ENCODE results near the gene TMCC2. TPM values are rescaled to one million over a fixed set of nuclear protein-coding genes. Genes with fewer than 3 reads are reported as not detected.

Gene TMCC2
- total RNA-seq, 1 donor from 2014 or later, result 5.6 TPM

DNA sequence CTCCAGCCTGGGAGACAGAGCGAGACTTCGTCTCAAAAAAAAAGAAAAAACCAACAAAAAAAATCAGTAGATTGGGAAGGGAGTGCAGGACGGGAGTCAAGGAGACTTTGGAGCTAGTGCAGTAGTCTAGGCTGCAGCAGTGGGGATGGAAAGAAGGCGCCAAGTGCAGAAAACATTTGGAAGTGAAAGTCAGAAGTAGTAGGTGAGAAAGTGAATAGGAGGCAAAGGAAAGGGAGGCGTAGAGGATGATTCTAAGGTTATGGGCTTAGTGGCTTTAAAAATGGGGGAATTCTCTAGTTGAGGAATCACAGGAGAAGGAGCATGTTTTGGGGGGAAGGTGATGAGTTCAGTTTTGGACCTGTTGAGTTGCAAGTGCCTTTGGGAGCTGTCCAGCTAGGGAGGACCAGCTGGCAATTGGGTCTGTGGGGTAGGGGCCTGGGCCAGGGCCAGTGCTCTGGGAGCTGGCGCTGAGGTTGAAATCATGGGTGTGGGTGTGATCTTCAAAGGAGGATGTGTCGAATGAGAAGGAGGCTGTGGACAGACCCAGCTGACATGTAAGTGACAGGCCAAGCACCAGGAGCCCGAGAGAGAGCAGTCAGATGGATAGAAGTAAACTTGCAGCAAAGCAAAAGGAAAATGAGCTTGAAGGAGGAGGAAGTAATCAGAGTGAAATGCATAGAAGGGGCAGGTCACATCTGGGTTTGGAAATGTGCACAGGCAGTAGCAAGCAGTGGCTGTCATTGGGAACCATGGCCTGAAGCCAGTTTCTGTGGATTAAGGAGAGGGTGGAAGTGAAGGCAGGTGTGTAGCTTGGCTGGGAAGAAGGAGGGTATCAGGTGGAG is 15.8 kb downstream of the TMCC2 start:
- TF ChIP-seq, protein P1, sequence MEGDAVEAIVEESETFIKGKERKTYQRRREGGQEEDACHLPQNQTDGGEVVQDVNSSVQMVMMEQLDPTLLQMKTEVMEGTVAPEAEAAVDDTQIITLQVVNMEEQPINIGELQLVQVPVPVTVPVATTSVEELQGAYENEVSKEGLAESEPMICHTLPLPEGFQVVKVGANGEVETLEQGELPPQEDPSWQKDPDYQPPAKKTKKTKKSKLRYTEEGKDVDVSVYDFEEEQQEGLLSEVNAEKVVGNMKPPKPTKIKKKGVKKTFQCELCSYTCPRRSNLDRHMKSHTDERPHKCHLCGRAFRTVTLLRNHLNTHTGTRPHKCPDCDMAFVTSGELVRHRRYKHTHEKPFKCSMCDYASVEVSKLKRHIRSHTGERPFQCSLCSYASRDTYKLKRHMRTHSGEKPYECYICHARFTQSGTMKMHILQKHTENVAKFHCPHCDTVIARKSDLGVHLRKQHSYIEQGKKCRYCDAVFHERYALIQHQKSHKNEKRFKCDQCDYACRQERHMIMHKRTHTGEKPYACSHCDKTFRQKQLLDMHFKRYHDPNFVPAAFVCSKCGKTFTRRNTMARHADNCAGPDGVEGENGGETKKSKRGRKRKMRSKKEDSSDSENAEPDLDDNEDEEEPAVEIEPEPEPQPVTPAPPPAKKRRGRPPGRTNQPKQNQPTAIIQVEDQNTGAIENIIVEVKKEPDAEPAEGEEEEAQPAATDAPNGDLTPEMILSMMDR (IDR thresholded peaks at IDR 0.05; ENCODE audit: unreplicated experiment), result no peak
- Mint-ChIP-seq H3K4me1 (ENCODE audit: unreplicated experiment) (peaks cover 21% of the 10 kb centered on the region), H3K36me3 (ENCODE audit: low read depth, unreplicated experiment) (peaks cover 7% of the 10 kb centered on the region), H3K27me3 (ENCODE audit: unreplicated experiment) (peaks cover 5% of the 10 kb centered on the region), H3K4me3 (ENCODE audit: unreplicated experiment) (no peak overlapping the region), H3K9me3 (ENCODE audit: unreplicated experiment) (no peaks in the 10 kb centered on the region), H3K27ac (ENCODE audit: unreplicated experiment) (no peak overlapping the region)
- DNase-seq (ENCODE audit: low spot score), result no peak

DNA sequence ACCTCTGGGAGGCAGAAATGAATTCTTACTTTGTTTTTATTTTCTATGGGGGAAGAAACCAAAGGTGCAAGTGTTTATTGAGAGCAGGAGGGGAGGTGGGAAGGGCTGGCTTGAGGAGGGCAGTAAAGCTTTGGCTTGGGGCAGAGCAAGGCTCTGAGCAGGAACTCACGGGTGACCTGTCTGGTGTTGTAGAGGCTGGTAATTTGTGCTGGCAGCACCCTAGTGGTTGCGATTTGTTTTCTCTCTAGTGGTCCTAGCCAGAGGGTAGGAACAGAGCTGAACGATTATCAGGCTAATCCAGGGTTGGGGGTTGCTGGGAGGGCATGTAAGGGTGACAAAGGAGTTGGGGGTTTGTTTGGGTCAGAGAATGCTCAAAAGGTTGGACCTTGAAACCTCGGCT is 16.6 kb downstream of the TMCC2 start:
- TF ChIP-seq, protein P1 (IDR thresholded peaks at IDR 0.05; ENCODE audit: unreplicated experiment), result no peak
- H3K36me3 Mint-ChIP-seq (ENCODE audit: low read depth, unreplicated experiment), result peaks cover 7% of the 10 kb centered on the region
- H3K4me3 Mint-ChIP-seq (ENCODE audit: unreplicated experiment), result no peak overlapping the region
- peaks cover 10% of the 10 kb centered on the region for H3K27me3 Mint-ChIP-seq (ENCODE audit: unreplicated experiment)
- no peak for DNase-seq (ENCODE audit: low spot score)
- peaks cover 19% of the 10 kb centered on the region for H3K4me1 Mint-ChIP-seq (ENCODE audit: unreplicated experiment)
- H3K27ac Mint-ChIP-seq (ENCODE audit: unreplicated experiment), result no peak overlapping the region
- H3K9me3 Mint-ChIP-seq (ENCODE audit: unreplicated experiment), result no peaks in the 10 kb centered on the region

DNA sequence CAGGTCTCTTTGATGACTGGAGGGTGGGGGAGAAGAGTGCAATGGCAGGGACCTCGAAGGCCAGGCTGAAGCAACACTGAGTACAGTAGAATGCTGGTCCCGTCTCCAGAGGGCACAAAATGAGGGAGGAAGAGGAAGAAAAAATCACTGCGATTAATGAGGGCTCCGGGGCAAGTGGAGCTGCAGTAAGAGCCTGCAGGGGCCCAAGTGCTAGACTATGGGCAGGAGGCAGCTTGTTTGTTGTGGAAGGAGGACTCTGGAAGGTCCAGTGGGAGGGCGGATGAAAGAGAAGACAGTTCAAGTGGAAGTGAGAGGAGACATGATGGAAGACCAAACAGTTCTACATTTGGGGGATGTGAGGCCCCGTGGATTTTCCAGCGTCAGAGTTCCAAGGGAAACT is 17.4 kb downstream of the TMCC2 start:
- no peak for DNase-seq (ENCODE audit: low spot score)
- Mint-ChIP-seq H3K4me3 (ENCODE audit: unreplicated experiment) (no peak overlapping the region), H3K27me3 (ENCODE audit: unreplicated experiment) (peaks cover 10% of the 10 kb centered on the region), H3K4me1 (ENCODE audit: unreplicated experiment) (peaks cover 13% of the 10 kb centered on the region), H3K36me3 (ENCODE audit: low read depth, unreplicated experiment) (peaks cover 7% of the 10 kb centered on the region), H3K27ac (ENCODE audit: unreplicated experiment) (no peak overlapping the region), H3K9me3 (ENCODE audit: unreplicated experiment) (no peaks in the 10 kb centered on the region)
- TF ChIP-seq, protein P1 (IDR thresholded peaks at IDR 0.05; ENCODE audit: unreplicated experiment), result no peak

DNA sequence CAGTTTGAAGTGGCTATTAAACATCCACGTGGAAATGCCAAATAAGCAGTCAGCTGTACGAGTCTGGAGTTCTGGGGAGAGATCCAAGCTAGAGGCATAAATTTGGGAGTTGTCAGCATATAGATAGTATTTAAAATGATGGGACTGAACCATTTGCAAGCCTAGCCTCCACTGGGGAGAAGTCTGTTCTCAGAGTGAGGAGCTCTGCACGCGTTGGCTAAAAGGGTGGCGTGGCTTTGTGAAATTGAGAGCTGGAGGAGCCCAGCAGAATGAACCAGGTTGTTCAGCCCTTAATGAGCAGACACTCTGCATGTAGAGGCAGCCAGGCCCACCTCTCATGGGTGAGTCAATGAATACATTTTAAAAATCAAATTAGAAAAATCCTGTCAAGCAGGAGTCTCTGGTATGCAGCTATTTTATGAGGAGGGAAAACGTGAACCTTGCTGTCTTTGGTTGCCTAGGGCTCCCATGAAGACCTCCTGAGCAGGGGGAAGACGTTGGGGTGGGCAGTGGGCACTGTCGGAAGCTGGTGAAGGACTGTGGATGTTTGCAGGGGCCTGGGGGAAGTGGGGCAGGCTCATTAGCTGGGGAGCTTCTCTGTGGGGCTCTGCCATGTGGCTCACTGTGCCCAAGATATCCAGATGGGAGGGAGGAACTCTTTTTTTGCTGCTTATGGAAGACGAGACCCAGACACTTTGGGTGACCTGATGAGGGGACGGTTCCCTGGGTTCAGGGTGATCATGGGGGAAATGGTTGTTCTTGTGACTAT is 18.8 kb downstream of the TMCC2 start:
- H3K4me3 Mint-ChIP-seq (ENCODE audit: unreplicated experiment), result no peak overlapping the region

More for the DNA sequence above, 18.8 kb downstream of the TMCC2 start:
- Mint-ChIP-seq H3K27ac (ENCODE audit: unreplicated experiment) (no peak overlapping the region), H3K4me1 (ENCODE audit: unreplicated experiment) (peaks cover 17% of the 10 kb centered on the region), H3K36me3 (ENCODE audit: low read depth, unreplicated experiment) (peaks cover 7% of the 10 kb centered on the region), H3K9me3 (ENCODE audit: unreplicated experiment) (no peaks in the 10 kb centered on the region), H3K27me3 (ENCODE audit: unreplicated experiment) (peaks cover 10% of the 10 kb centered on the region)
- TF ChIP-seq, protein P1 (IDR thresholded peaks at IDR 0.05; ENCODE audit: unreplicated experiment), result no peak
- no peak for DNase-seq (ENCODE audit: low spot score)

All from endothelial cell (in vitro differentiated cells).